ENCODE measurements around the gene PSME1.

- no peak for TF ChIP-seq CTCF (IDR thresholded peaks at IDR 0.05; ENCODE audit: borderline replicate concordance, extremely low read depth, low read length, poor library complexity, severe bottlenecking)
- no peak for TF ChIP-seq EZH2 (IDR thresholded peaks at IDR 0.05; ENCODE audit: borderline replicate concordance, low read depth, low read length, severe bottlenecking)
Measured at GRCh38 chr14:24171422-24172260, 35.6 kb downstream of the PSME1 start, which contains the start of gene REC8.
